K562 (cell line): ENCODE measurements around the gene RBMS3. TPM values are rescaled to one million over a fixed set of nuclear protein-coding genes. Genes with fewer than 3 reads are reported as not detected.

Experiments
- CCAR2 ChIP-seq: fragments of 200-400 bp; formaldehyde crosslinking; IDR thresholded peaks from 2 replicates; pipeline ENCODE4 v1.6.1; 2017; ENCODE audit warnings: mild to moderate bottlenecking, low read depth, low read length
- FOXA1 ChIP-seq: fragments of 450-650 bp; IDR thresholded peaks from 2 replicates; pipeline ENCODE4 v1.6.1; 2016; ENCODE audit warnings: mild to moderate bottlenecking, borderline replicate concordance
- GTF2A2 ChIP-seq: IDR thresholded peaks from 2 replicates; pipeline ENCODE4 v1.6.1; 2016; ENCODE audit warnings: mild to moderate bottlenecking, missing genetic modification characterization, missing compliant biosample characterization
- IRF2 ChIP-seq: sonication (generic); formaldehyde crosslinking; IDR thresholded peaks from 2 replicates; pipeline ENCODE4 v1.8.1; 2022; ENCODE audit warnings: mild to moderate bottlenecking, missing genetic modification reagents
- RBM34 ChIP-seq: fragments of 200-400 bp; formaldehyde crosslinking; IDR thresholded peaks from 2 replicates; pipeline ENCODE4 v1.6.1; 2018; ENCODE audit warnings: low read length, borderline replicate concordance; ENCODE audit not compliant: insufficient read depth
- SMARCE1 ChIP-seq: fragments of 450-650 bp; IDR thresholded peaks from 2 replicates; pipeline ENCODE4 v1.7.1; 2016; ENCODE audit warnings: mild to moderate bottlenecking
- STAT6 ChIP-seq: sonication (generic); formaldehyde crosslinking; IDR thresholded peaks from 2 replicates; pipeline ENCODE4 v1.8.1; 2023; ENCODE audit warnings: mild to moderate bottlenecking, missing genetic modification reagents
- TAF15 ChIP-seq: fragments of 200-400 bp; formaldehyde crosslinking; IDR thresholded peaks from 2 replicates; pipeline ENCODE4 v1.6.1; 2017; ENCODE audit warnings: mild to moderate bottlenecking, low read depth, low read length, moderate library complexity
- ZBTB34 ChIP-seq: fragments of 250-450 bp; sonication (Bioruptor Pico); IDR thresholded peaks from 2 replicates; pipeline ENCODE4 v1.8.0; 2021; ENCODE audit warnings: mild to moderate bottlenecking, moderate library complexity
- ZNF232 ChIP-seq: sonication (generic); formaldehyde crosslinking; IDR thresholded peaks from 2 replicates; pipeline ENCODE4 v1.8.0; 2022; ENCODE audit warnings: mild to moderate bottlenecking, missing genetic modification reagents
- ZNF316 ChIP-seq: fragments of 450-650 bp; IDR thresholded peaks from 2 replicates; pipeline ENCODE4 v1.6.1; 2016
- polyA plus RNA-seq, 8 experiments: library from polyadenylated mRNA; depleted of rRNA in 4 of 8; stranded (reverse) in 5 of 8; unstranded in 3 of 8; fragments of >200 nt; fragmentation: Nextera tagmentation in 2 of 8; fragmentation: Illumina TruSeq in 1 of 8; extraction: Ambion mirVana in 2 of 8; extraction: Trizol in 1 of 8; gene quantifications; 2 replicates each; pipeline versions ENCODE4 v1.2.1 to v1.2.3, GENCODE V29; 2011 to 2014; ENCODE audit warnings: inconsistent platforms in 1 of 8, missing spikeins in 1 of 8
- total RNA-seq, 7 experiments: library from RNA; depleted of rRNA in 6 of 7; stranded (reverse); fragments of >200 nt in 6 of 7; fragmentation: Illumina TruSeq in 2 of 7; extraction: Trizol in 2 of 7; gene quantifications; 2 replicates each; pipeline versions ENCODE4 v1.2.1 to v1.2.3, GENCODE V29; 2011 to 2021; ENCODE audit warnings: low replicate concordance in 1 of 7
- TF ChIP-seq, protein P1 (sequence below), 2 experiments: fragments of 150-350 bp in 1 of 2; IDR thresholded peaks; 2 replicates each; pipeline ENCODE4 v1.6.1; 2012 to 2016; ENCODE audit warnings: low read depth in 2 of 2, low read length in 2 of 2, mild to moderate bottlenecking in 1 of 2, moderate library complexity in 1 of 2
- TF ChIP-seq, protein P2 (sequence below): conservative IDR thresholded peaks from 2 replicates; pipeline ENCODE4 v1.6.1; 2011; ENCODE audit warnings: low read depth, mild to moderate bottlenecking, low read length; ENCODE audit not compliant: control insufficient read depth
- TF ChIP-seq, protein P3 (sequence below): fragments of 250-450 bp; sonication (Bioruptor Pico); IDR thresholded peaks from 2 replicates; pipeline ENCODE4 v1.8.0; 2022; ENCODE audit warnings: moderate library complexity, mild to moderate bottlenecking, inconsistent platforms

The RBMS3 gene
- total and polyA plus RNA-seq, 9 of the 15 experiments (the other 6 are each of a cell fraction or from before 2014, with no cell fraction given), result 0.20 TPM; not detected in 8

DNA sequence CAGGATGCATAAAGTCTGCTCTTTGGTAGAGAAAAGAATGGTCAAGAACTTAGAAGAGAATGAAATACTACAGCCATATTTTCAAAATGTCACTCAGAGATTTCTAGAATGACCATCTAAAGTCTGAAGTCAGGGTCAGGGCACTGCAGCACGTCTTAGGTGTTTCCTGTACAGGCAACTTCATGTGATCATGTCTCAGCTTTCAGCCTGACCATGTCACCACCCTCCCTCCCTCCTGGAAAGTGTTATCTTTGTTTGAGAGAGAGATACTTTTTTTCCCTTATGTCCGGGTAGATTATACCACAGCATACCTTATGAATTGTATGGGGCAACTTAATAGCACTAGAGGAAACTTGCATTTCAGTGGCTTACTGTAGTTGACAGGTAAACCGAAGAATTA, 767.6 kb downstream of the RBMS3 start (continued):
- TF ChIP-seq RBM34 (no peak), IRF2 (CRISPR knock-in tag) (no peak), SMARCE1 (no peak), ZNF316 (no peak), GTF2A2 (no peak), CCAR2 (no peak), STAT6 (CRISPR knock-in tag) (no peak), ZBTB34 (CRISPR knock-in tag) (no peak), ZNF232 (no peak), TAF15 (no peak), FOXA1 (no peak)
- TF ChIP-seq, protein P1, sequence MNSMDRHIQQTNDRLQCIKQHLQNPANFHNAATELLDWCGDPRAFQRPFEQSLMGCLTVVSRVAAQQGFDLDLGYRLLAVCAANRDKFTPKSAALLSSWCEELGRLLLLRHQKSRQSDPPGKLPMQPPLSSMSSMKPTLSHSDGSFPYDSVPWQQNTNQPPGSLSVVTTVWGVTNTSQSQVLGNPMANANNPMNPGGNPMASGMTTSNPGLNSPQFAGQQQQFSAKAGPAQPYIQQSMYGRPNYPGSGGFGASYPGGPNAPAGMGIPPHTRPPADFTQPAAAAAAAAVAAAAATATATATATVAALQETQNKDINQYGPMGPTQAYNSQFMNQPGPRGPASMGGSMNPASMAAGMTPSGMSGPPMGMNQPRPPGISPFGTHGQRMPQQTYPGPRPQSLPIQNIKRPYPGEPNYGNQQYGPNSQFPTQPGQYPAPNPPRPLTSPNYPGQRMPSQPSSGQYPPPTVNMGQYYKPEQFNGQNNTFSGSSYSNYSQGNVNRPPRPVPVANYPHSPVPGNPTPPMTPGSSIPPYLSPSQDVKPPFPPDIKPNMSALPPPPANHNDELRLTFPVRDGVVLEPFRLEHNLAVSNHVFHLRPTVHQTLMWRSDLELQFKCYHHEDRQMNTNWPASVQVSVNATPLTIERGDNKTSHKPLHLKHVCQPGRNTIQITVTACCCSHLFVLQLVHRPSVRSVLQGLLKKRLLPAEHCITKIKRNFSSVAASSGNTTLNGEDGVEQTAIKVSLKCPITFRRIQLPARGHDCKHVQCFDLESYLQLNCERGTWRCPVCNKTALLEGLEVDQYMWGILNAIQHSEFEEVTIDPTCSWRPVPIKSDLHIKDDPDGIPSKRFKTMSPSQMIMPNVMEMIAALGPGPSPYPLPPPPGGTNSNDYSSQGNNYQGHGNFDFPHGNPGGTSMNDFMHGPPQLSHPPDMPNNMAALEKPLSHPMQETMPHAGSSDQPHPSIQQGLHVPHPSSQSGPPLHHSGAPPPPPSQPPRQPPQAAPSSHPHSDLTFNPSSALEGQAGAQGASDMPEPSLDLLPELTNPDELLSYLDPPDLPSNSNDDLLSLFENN (IDR thresholded peaks at IDR 0.05; ENCODE audit: low read depth in 2 of 2, low read length in 2 of 2), result no peak
- TF ChIP-seq, protein P2, sequence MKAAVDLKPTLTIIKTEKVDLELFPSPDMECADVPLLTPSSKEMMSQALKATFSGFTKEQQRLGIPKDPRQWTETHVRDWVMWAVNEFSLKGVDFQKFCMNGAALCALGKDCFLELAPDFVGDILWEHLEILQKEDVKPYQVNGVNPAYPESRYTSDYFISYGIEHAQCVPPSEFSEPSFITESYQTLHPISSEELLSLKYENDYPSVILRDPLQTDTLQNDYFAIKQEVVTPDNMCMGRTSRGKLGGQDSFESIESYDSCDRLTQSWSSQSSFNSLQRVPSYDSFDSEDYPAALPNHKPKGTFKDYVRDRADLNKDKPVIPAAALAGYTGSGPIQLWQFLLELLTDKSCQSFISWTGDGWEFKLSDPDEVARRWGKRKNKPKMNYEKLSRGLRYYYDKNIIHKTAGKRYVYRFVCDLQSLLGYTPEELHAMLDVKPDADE, result no peak
- TF ChIP-seq, protein P3, sequence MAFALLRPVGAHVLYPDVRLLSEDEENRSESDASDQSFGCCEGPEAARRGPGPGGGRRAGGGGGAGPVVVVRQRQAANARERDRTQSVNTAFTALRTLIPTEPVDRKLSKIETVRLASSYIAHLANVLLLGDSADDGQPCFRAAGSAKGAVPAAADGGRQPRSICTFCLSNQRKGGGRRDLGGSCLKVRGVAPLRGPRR, result no peak
